Vagina (tissue), 2 donors: Measurements from ENCODE around the gene CNTNAP5.

Source experiments
- POLR2A ChIP-seq, 2 donors: fragments of 450-650 bp; IDR thresholded peaks; one replicate each; pipeline ENCODE4 v1.6.1; 2017; ENCODE audit warnings: antibody characterized with exemption in 2 of 2, mild to moderate bottlenecking in 2 of 2, moderate library complexity in 2 of 2
- POLR2AphosphoS5 ChIP-seq, 2 donors: sonication (generic); formaldehyde crosslinking; IDR thresholded peaks; one replicate each; pipeline ENCODE4 v1.9.0; 2017; ENCODE audit warnings: antibody characterized with exemption in 2 of 2, mild to moderate bottlenecking in 2 of 2, low read depth in 1 of 2; ENCODE audit not compliant: insufficient read depth in 1 of 2
- TF ChIP-seq, protein P1 (sequence below), 3 experiments: fragments of 450-650 bp in 2 of 3; fragments of 200-600 bp in 1 of 3; sonication (generic) in 1 of 3; IDR thresholded peaks; one replicate each; pipeline ENCODE4 v1.5.1; 2017 to 2019; ENCODE audit warnings: antibody characterized with exemption in 3 of 3, mild to moderate bottlenecking in 2 of 3, moderate library complexity in 2 of 3

DNA sequence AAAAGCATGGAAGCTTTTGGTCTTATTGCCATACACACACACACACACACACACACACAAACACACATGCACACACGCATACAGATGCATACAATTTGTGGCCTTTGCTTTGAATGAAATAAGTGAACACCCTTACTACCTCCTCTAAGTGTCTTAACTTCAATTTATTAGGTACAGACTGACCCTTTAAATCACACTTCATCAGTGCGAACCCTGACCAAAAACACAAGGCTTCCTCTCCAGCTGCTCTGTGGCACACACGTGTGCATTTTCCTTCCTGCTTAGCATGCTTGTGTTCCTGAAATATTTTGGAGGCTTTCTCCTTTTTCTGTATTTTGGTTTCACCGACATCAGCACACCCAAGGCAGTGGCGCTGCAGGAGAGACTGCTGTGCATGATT lies 96.0 kb downstream of the CNTNAP5 start:
- TF ChIP-seq, protein P1, sequence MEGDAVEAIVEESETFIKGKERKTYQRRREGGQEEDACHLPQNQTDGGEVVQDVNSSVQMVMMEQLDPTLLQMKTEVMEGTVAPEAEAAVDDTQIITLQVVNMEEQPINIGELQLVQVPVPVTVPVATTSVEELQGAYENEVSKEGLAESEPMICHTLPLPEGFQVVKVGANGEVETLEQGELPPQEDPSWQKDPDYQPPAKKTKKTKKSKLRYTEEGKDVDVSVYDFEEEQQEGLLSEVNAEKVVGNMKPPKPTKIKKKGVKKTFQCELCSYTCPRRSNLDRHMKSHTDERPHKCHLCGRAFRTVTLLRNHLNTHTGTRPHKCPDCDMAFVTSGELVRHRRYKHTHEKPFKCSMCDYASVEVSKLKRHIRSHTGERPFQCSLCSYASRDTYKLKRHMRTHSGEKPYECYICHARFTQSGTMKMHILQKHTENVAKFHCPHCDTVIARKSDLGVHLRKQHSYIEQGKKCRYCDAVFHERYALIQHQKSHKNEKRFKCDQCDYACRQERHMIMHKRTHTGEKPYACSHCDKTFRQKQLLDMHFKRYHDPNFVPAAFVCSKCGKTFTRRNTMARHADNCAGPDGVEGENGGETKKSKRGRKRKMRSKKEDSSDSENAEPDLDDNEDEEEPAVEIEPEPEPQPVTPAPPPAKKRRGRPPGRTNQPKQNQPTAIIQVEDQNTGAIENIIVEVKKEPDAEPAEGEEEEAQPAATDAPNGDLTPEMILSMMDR (IDR thresholded peaks at IDR 0.05), result no peak
- TF ChIP-seq POLR2A (IDR thresholded peaks at IDR 0.05) (no peak), POLR2AphosphoS5 (IDR thresholded peaks at IDR 0.05; ENCODE audit: insufficient read depth in 1 of 2, low read depth in 1 of 2) (no peak)
